HG03521 (cell line): ENCODE measurements around the gene CRELD2.

Experiments
- ATAC-seq: cut with Tn5 transposase; IDR thresholded peaks from one replicate; pipeline ENCODE4 v1.9.1; 2021; ENCODE audit warnings: mild to moderate bottlenecking, moderate library complexity; ENCODE audit not compliant: unreplicated experiment

Gene CRELD2

DNA sequence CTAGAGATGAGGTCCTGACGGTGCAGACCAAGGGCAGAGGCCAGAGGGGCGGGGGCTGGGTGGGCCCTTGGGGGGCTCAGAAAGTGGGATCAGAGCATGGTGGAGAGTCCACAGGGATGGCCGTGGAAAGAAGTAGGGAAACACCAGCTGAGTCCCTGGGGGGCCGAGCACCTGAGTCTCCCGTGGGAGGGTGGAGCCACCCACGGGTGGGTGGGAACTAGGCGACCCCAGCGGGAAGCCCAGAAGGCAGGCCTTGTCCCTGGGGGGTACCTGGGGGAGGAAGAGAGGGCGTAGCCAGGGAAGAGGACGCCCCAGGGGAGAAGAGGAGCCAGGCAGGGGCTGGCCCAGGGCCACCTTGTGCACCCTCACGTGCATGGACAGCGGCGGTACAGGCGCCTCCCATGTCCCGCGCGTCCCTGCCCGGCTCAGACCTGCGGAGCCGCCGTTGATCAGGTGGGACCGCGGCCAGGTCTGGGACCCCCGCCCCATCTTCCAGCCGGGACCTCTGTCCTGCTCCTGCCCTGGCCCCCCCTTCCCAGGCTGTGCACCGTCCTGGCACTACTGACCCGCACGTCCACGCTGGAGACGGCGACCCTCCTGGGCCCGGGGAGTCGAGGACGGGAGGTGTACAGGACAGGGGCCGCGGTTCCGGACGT, 10.2 kb downstream of the CRELD2 start:
- ATAC-seq: no peak

DNA sequence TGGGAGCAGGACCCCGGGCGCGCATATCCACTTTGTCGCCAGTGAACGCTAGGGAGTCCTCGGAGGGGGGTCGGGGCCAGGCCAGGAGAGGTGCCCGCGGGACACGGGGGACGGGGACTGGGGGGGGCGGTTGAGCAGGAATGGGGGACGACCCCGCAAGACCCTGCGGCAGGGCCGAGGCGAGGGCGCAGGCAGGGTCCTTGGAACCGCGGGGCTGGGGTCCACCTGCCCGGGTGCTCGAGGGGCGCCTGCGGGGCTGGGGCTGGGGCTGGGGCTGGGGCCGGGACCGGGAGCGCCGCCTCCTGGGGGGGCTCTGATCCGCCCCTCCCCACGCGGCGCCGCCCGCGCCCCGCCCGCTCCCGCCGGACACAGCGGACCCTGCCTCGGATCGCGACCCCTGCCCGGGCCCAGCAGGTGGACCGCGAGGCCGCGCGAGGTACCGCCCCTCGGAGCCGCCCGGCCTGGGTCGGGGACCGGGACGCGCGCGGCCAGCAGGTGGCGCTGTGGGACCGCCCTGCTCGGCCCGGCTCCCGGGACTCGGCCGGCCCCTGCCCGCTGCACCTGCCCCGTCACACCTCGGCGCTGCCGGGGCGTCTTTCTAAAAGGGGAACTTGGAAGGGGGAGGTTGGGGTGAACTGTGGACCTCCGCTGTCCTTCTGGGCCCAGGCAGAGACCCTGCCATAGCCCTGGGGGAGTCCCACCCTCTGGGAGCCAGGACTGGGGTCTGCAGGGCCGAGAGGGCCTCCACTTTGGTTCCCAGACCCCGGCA, 11.0 kb downstream of the CRELD2 start:
- ATAC-seq: no peak

- ATAC-seq: no peak
These were observed 11.7 kb downstream of the CRELD2 start for GRCh38 chr22:49929994-49930575.

GRCh38 chr22:49930596-49931412, 12.4 kb downstream of the CRELD2 start:
- no peak for ATAC-seq

GRCh38 chr22:49933236-49934159, 15.1 kb downstream of the CRELD2 start:
- ATAC-seq: no peak

DNA sequence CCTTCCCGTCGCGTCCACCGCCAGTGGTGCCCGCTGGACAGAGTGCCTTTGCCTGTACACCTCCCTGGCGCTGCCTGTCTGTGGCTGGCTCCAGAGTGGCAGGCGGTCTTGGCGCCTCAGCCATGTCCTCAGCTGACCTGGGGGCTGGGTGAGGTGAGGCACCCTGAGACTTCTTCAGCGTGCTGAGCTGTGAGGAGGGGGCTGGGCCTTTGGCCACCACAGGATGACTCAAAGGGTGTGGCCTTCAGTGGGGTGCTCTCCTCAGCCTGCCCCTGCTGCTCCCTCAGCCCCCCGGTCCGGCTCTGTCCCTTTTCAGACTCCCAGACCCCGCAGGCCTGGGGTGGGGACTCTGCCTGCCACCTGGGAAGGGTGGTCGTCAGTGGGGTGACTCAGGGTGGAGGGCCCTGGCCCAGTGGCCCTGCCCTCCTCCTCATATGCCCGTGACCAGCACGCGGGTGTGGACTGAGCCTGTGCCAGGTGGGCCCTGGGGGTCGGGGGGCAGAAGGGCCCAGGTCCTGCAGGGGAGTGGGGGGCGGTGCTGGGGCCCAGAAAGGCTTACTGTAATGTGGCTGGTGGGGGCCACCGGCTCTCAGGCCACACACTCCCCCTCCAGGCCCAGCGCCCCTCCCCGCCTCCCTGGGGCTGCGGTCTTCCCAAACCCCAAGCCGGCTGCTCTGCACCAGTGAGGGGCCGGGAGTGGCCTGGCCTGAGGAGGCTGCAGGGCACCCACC, 15.9 kb downstream of the CRELD2 start:
- no peak for ATAC-seq

- ATAC-seq: no peak
These were observed 16.6 kb downstream of the CRELD2 start for GRCh38 chr22:49934891-49935557.

DNA sequence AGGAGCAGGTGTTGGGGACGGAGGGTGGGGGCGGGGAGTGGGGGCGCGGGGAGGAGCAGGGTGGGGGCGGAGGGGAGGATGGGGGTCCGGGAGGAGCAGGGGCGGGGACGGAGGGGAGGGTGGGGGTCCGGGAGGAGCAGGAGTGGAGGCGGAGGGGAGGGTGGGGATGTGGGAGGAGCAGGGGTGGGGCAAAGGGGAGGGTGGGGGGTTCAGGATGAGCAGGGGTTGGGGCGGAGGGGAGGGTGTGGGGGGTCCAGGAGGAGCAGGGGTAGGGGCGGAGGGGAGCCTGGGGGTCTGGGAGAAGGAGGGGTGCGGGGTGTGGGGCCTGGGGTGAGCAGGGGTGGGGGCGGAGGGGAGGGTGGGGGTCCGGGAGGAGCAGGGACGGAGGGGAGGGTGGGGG, 17.1 kb downstream of the CRELD2 start:
- ATAC-seq: no peak

- ATAC-seq: peak; percentile 60
These were observed 17.9 kb downstream of the CRELD2 start for GRCh38 chr22:49936018-49936972.

DNA sequence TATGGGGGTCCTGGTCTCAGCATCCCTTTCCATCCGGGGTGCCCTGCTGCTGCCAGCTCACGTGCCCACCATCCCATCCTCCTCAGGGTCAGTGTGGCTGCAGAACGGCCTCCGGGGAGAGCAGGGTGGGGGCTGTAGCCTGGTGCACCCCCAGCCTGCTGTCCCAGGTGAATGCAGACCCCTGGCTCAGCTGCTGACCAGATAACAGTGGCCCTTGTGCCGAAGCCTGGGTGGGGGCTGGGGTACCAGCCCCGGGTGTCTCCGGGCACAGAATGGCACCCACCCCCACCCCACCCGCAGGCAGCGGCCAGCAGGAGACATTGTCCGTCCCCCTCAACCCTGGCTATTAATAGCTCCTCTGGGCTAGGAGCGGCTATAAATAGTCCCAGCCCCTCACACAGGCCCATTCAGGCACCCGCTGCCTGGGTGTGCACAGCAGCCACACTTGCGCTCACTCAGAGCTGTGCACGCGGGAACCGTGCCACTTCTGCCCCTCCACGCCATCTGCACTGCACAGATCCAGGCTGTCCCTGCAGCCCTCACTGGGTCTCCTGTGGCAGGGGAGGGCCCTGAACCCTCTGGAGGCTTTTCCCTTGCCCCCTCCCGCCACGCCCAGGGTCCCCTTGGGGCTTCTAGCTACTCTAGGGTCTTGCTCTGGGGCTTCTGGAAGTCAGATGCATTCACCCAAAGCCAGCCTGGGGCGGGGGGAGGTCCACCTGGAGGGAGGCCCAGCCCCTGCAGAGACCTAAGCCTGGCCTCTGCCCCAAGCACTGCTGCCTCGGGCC, 18.7 kb downstream of the CRELD2 start:
- no peak for ATAC-seq

GRCh38 chr22:49937758-49938564, 19.5 kb downstream of the CRELD2 start:
- no peak for ATAC-seq

- ATAC-seq: no peak
These were observed 20.2 kb downstream of the CRELD2 start for GRCh38 chr22:49938565-49939136.

DNA sequence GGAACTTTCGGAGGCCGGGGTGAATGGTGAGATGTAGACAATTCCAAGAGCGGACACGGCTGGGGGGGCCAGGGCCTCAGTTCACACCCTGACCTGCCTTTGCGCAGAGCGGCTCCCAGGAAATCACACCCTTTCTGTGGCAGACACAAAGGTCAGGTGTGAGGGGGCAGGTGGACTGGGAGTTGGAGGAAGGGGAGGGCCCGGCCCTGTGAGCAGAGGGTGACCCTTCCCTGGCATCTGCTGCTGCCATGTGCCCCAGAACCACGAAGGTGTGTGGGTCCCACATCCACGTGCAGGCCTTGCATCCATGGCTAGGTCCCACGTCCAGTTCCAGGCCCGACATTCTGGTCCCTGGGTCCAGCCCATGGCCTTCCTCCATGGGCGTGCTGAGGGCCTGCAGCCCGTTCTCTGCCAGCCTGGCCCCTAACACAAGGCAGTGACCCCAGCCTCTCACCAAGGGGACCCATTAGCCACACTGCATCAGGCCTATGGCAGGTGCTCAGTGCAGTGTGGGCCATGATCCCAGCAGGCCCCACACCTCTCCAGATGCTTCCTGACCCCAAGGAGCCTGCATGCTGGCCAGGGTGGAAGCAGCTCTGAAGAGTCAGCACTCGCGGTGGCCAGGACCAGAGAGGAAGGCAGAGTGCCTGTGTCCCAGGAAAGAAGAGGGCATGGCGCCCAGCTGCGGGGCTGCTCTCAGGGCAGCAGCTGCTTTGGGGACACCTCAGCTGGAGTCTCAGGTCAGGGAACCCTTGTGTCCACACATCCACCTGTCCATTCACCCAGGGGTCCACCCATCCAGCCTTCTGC, 23.3 kb downstream of the CRELD2 start:
- ATAC-seq: no peak

DNA sequence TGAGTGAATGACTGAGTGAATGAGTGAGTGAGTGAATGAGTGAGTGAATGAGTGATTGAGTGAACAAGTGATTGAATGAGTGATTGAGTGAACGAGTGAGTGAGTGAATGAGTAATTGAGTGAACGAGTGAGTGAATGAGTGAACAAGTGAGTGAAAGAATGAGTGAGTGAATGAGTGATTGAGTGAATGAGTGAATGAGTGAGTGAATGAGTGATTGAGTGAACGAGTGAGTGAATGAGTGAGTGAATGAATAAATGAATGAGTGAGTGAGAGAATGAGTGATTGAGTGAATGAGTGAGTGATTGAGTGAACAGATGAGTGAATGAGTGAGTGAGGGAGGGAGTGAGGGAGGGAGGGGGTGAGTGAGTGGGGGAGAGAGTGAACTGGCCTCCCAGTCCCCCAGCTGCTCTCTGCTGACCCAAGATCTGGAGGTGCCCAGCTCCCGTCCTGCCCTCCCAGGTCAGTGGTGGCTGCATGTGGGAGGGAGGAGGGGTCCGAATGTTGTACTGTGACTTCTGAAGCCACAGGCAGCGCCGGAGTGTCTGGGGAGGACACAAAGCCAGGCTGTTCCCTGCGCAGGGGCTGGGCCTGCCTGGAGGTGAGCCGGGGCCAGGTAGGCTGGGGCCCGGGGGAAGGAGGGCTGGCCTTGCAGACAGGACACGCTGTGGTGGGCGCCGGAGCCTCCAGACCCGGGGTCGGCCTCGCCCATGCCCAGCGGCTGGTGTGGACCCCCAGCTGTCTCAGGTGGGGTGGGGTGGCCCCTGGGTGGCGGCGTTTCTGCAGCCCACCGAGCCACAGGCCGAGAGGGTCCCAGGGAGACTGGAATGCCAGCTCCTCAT, 24.4 kb downstream of the CRELD2 start:
- no peak for ATAC-seq
